ENCODE data around the gene PRKAG2. TPM values are rescaled to one million over a fixed set of nuclear protein-coding genes. Genes with fewer than 3 reads are reported as not detected.

PRKAG2 gene
- total and polyA plus RNA-seq, 8 donors: 7.4 to 16.7 (median 9.2) TPM

DNA sequence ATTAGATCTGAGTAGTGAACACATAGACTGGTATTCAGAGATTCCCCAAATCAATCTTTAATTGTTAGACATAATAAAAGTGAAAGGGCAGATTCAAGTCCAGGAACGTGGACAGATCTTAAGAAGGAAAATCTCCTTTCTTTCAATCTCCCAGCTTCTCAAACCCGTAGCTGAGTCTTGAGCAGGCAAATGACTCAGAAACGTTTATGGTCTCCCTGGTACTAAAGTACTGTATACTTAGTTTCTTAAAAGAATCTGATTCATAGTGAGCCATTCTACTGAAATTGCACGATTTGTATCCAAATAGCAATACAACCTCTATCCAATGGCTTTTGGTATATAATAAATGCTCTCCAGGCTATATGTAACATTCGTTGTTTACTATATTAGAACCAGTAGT, 216.8 kb downstream of the PRKAG2 start:
- FAIRE-seq (no peak), ATAC-seq (no peak), DNase-seq (no peak)
- H3K4me1 ChIP-seq: no peaks in the 10 kb centered on the region
- TF ChIP-seq, protein P1, sequence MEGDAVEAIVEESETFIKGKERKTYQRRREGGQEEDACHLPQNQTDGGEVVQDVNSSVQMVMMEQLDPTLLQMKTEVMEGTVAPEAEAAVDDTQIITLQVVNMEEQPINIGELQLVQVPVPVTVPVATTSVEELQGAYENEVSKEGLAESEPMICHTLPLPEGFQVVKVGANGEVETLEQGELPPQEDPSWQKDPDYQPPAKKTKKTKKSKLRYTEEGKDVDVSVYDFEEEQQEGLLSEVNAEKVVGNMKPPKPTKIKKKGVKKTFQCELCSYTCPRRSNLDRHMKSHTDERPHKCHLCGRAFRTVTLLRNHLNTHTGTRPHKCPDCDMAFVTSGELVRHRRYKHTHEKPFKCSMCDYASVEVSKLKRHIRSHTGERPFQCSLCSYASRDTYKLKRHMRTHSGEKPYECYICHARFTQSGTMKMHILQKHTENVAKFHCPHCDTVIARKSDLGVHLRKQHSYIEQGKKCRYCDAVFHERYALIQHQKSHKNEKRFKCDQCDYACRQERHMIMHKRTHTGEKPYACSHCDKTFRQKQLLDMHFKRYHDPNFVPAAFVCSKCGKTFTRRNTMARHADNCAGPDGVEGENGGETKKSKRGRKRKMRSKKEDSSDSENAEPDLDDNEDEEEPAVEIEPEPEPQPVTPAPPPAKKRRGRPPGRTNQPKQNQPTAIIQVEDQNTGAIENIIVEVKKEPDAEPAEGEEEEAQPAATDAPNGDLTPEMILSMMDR (IDR thresholded peaks at IDR 0.05): no peak
- no peaks in the 10 kb centered on the region for H3K9me3 ChIP-seq
- H3K27ac ChIP-seq: no peak overlapping the region
- H3K4me3 ChIP-seq: no peak overlapping the region
- H3K36me3 ChIP-seq: no peaks in the 10 kb centered on the region
- WGBS, 2 donors: 88 to 93% methylated on average over 5 of the region's 5 CpGs
- no peaks in the 10 kb centered on the region for H3K27me3 ChIP-seq
- intact Hi-C loops (cut with DNase I): no loop called here

DNA sequence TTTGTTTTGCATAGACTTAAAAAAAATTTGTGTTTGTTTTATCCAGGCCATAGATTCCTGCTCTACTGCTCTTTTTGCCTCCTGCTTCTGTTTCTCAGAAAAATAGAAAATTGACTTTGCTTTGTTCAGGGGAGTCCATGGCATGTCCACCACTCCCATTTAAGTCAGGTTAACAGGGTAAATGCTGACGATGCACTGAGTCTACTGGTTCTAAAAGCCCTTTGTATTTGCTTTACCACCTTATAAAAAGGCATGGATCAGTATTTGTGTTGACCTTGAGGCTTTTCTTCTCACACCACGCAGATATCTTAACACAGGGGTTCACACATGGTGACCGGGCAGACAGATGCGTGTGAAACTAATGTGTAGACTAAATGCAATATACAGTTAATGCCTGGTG, 217.7 kb downstream of the PRKAG2 start:
- no peak overlapping the region for H3K27ac ChIP-seq
- H3K36me3 ChIP-seq: no peaks in the 10 kb centered on the region

GRCh38 chr7:151658778-151659177, 218.1 kb downstream of the PRKAG2 start:
- H3K36me3 ChIP-seq: no peaks in the 10 kb centered on the region
- no peak for DNase-seq
- no peaks in the 10 kb centered on the region for H3K27me3 ChIP-seq
- ATAC-seq: no peak
- H3K4me1 ChIP-seq: no peaks in the 10 kb centered on the region
- FAIRE-seq: no peak
- TF ChIP-seq, protein P1 (IDR thresholded peaks at IDR 0.05): no peak
- WGBS, 2 donors: 93 to 94% methylated on average over 1 of the region's 1 CpG
- intact Hi-C loops (cut with DNase I): no loop called here
- no peaks in the 10 kb centered on the region for H3K9me3 ChIP-seq
- H3K4me3 ChIP-seq: no peak overlapping the region
- H3K27ac ChIP-seq: no peak overlapping the region

More for the DNA sequence above, 217.7 kb downstream of the PRKAG2 start:
- Histone ChIP-seq H3K27me3 (no peaks in the 10 kb centered on the region), H3K4me3 (no peak overlapping the region), H3K9me3 (no peaks in the 10 kb centered on the region), H3K4me1 (no peaks in the 10 kb centered on the region)
- 58 to 59% methylated on average over 4 of the region's 4 CpGs for WGBS, 2 donors
- FAIRE-seq: no peak
- intact Hi-C loops (cut with DNase I): no loop called here
- no peak for ATAC-seq
- TF ChIP-seq, protein P1 (IDR thresholded peaks at IDR 0.05): no peak
- no peak for DNase-seq

DNA sequence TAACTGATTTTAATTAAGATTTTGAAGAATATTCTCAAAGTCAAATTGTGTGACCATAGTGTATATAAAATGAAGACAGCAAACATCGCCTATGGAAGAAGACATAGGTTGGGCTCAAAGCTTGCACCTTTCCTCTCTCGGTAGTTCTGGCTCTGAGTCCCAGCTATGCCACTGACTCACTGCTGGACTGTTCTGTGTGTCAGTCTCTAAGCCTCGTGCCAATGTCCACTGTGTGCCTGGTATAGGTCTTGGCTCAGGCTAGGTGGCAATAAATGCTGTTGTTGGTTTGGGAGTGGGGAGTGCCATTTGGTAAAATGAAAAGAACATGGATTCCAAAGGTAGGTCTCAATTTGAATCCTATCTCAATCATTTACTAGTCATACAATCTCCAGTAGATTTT, 219.7 kb downstream of the PRKAG2 start:
- DNase-seq: no peak
- 95 to 96% methylated on average over 3 of the region's 3 CpGs for WGBS, 2 donors
- intact Hi-C loops (cut with DNase I): no loop called here
- no peaks in the 10 kb centered on the region for H3K27me3 ChIP-seq
- no peak for FAIRE-seq
- TF ChIP-seq, protein P1 (IDR thresholded peaks at IDR 0.05): no peak
- no peak for ATAC-seq
- H3K4me1 ChIP-seq: no peaks in the 10 kb centered on the region
- H3K9me3 ChIP-seq: no peaks in the 10 kb centered on the region
- H3K36me3 ChIP-seq: no peaks in the 10 kb centered on the region
- H3K27ac ChIP-seq: no peak overlapping the region
- no peak overlapping the region for H3K4me3 ChIP-seq

GRCh38 chr7:151655555-151655954, 221.4 kb downstream of the PRKAG2 start:
- H3K4me1 ChIP-seq: peaks cover 0 to 8% (median 0%) of the 10 kb centered on the region in 3 donors
- intact Hi-C loops (cut with DNase I): no loop called here
- H3K36me3 ChIP-seq: no peaks in the 10 kb centered on the region
- WGBS, 2 donors: 85 to 86% methylated on average over 3 of the region's 3 CpGs
- no peaks in the 10 kb centered on the region for H3K27me3 ChIP-seq
- no peaks in the 10 kb centered on the region for H3K9me3 ChIP-seq
- no peak overlapping the region for H3K4me3 ChIP-seq
- TF ChIP-seq, protein P1 (IDR thresholded peaks at IDR 0.05): no peak
- no peak overlapping the region for H3K27ac ChIP-seq
- no peak for FAIRE-seq
- no peak for ATAC-seq
- DNase-seq: no peak
